Immature natural killer cell (primary cell): ENCODE data around the gene NUPR1. TPM values are rescaled to one million over a fixed set of nuclear protein-coding genes. Genes with fewer than 3 reads are reported as not detected.
A peak's percentile ranks its signal among the peaks of the same experiment; 100 is the strongest.
"Not testable (repeated sequence)": the region's sequence is repeated elsewhere in the genome, so short reads cannot be mapped to it uniquely, and the experiment has no call there.

ENCODE experiments used
- DNase-seq, 3 donors: peaks; one replicate each; pipeline ENCODE4 v3.0.0; 2022; ENCODE audit warnings: mixed read lengths in 1 of 3
- H3K27ac Mint-ChIP-seq, 6 donors: one replicate each; pipeline ENCODE4 v1.8.0; 2020; ENCODE audit warnings: mixed read lengths in 6 of 6, mild to moderate bottlenecking in 5 of 6, inconsistent platforms in 4 of 6, moderate library complexity in 3 of 6
- H3K27me3 Mint-ChIP-seq, 3 donors: one replicate each; pipeline ENCODE4 v1.8.0; 2020 to 2021; ENCODE audit warnings: low read depth in 3 of 3, mild to moderate bottlenecking in 3 of 3, mixed read lengths in 3 of 3, moderate library complexity in 3 of 3, inconsistent platforms in 1 of 3
- H3K36me3 Mint-ChIP-seq, 3 donors: one replicate each; pipeline ENCODE4 v1.8.0; 2020; ENCODE audit warnings: mixed read lengths in 3 of 3, inconsistent platforms in 2 of 3, mild to moderate bottlenecking in 2 of 3
- H3K4me1 Mint-ChIP-seq, 2 donors: one replicate each; pipeline ENCODE4 v1.8.0; 2020; ENCODE audit warnings: inconsistent platforms in 2 of 2, mild to moderate bottlenecking in 2 of 2, mixed read lengths in 2 of 2, moderate library complexity in 1 of 2
- H3K4me3 Mint-ChIP-seq, 5 donors: one replicate each; pipeline ENCODE4 v1.8.0; 2020; ENCODE audit warnings: mild to moderate bottlenecking in 5 of 5, mixed read lengths in 5 of 5, inconsistent platforms in 3 of 5, moderate library complexity in 3 of 5
- H3K9me3 Mint-ChIP-seq, 6 donors: one replicate each; pipeline ENCODE4 v1.8.0; 2020; ENCODE audit warnings: mild to moderate bottlenecking in 6 of 6, mixed read lengths in 6 of 6, inconsistent platforms in 4 of 6, moderate library complexity in 3 of 6
- polyA plus RNA-seq, 3 donors: library from polyadenylated mRNA; unstranded; fragments of 300-500 nt; fragmentation: Illumina TruSeq; gene quantifications; one replicate each; pipeline ENCODE4 v1.2.3, GENCODE V29; 2021

Gene NUPR1
- polyA plus RNA-seq, 3 donors from 2014 or later, result not detected

- Mint-ChIP-seq H3K27me3 (peaks cover 0 to 6% (median 0%) of the 10 kb centered on the region in 3 donors), H3K4me3 (no peak overlapping the region), H3K27ac (no peak overlapping the region)
Measured at GRCh38 chr16:28546626-28547025, 7.9 kb upstream of the NUPR1 start.

GRCh38 chr16:28545964-28546363 lies 7.2 kb upstream of the NUPR1 start:
- not testable (repeated sequence) for H3K36me3 Mint-ChIP-seq, H3K27me3 Mint-ChIP-seq, H3K4me1 Mint-ChIP-seq, DNase-seq, H3K4me3 Mint-ChIP-seq, H3K27ac Mint-ChIP-seq, H3K9me3 Mint-ChIP-seq

More at GRCh38 chr16:28546626-28547025, 7.9 kb upstream of the NUPR1 start:
- DNase-seq, result no peak
- H3K36me3 Mint-ChIP-seq, result no peaks in the 10 kb centered on the region
- H3K4me1 Mint-ChIP-seq, result peaks cover 3 to 5% of the 10 kb centered on the region in 2 donors
- H3K9me3 Mint-ChIP-seq, result no peaks in the 10 kb centered on the region

- H3K4me1 Mint-ChIP-seq, result peaks cover 3 to 5% of the 10 kb centered on the region in 2 donors
- DNase-seq, result no peak
- H3K4me3 Mint-ChIP-seq, result no peak overlapping the region
- H3K27me3 Mint-ChIP-seq, result peaks cover 0 to 4% (median 0%) of the 10 kb centered on the region in 3 donors
- H3K36me3 Mint-ChIP-seq, result no peaks in the 10 kb centered on the region
- H3K9me3 Mint-ChIP-seq, result no peaks in the 10 kb centered on the region
- H3K27ac Mint-ChIP-seq, result no peak overlapping the region
Measured at GRCh38 chr16:28544998-28545397, 6.2 kb upstream of the NUPR1 start.

GRCh38 chr16:28543072-28543471 lies 4.3 kb upstream of the NUPR1 start:
- Mint-ChIP-seq H3K4me3 (no peak overlapping the region), H3K27ac (peak overlapping the region in 1 of 6 donors; percentile 7), H3K9me3 (no peaks in the 10 kb centered on the region), H3K36me3 (no peaks in the 10 kb centered on the region), H3K27me3 (no peaks in the 10 kb centered on the region), H3K4me1 (no peaks in the 10 kb centered on the region)
- DNase-seq, result no peak

GRCh38 chr16:28542646-28543045 lies 3.9 kb upstream of the NUPR1 start:
- H3K27me3 Mint-ChIP-seq, result peaks cover 0 to 2% (median 0%) of the 10 kb centered on the region in 3 donors
- no peak for DNase-seq
- no peaks in the 10 kb centered on the region for H3K9me3 Mint-ChIP-seq
- H3K4me1 Mint-ChIP-seq, result no peaks in the 10 kb centered on the region
- H3K36me3 Mint-ChIP-seq, result no peaks in the 10 kb centered on the region
- peak overlapping the region in 1 of 6 donors; percentile 7 for H3K27ac Mint-ChIP-seq
- peak overlapping the region in 1 of 5 donors; percentile 28 for H3K4me3 Mint-ChIP-seq

GRCh38 chr16:28540346-28540745 lies 1.6 kb upstream of the NUPR1 start:
- Mint-ChIP-seq H3K27me3 (peaks cover 0 to 2% (median 2%) of the 10 kb centered on the region in 3 donors), H3K36me3 (no peaks in the 10 kb centered on the region), H3K4me3 (no peak overlapping the region), H3K4me1 (peaks cover 4 to 5% of the 10 kb centered on the region in 2 donors), H3K9me3 (no peaks in the 10 kb centered on the region), H3K27ac (no peak overlapping the region)
- no peak for DNase-seq

- H3K27ac Mint-ChIP-seq, result peak overlapping the region in 2 of 6 donors; percentile 13 to 72
- no peaks in the 10 kb centered on the region for H3K9me3 Mint-ChIP-seq
- H3K36me3 Mint-ChIP-seq, result peaks cover 0 to 7% (median 0%) of the 10 kb centered on the region in 3 donors
- no peak for DNase-seq
- H3K27me3 Mint-ChIP-seq, result peaks cover 0 to 4% (median 2%) of the 10 kb centered on the region in 3 donors
- no peak overlapping the region for H3K4me3 Mint-ChIP-seq
- peaks cover 19 to 21% of the 10 kb centered on the region in 2 donors for H3K4me1 Mint-ChIP-seq
Measured at GRCh38 chr16:28537964-28538732, 626 bp downstream of the NUPR1 start.

- H3K27ac Mint-ChIP-seq, result peak overlapping the region in 1 of 6 donors; percentile 46
- H3K9me3 Mint-ChIP-seq, result no peaks in the 10 kb centered on the region
- H3K27me3 Mint-ChIP-seq, result peaks cover 0 to 4% (median 2%) of the 10 kb centered on the region in 3 donors
- no peak for DNase-seq
- no peak overlapping the region for H3K4me3 Mint-ChIP-seq
- H3K36me3 Mint-ChIP-seq, result peaks cover 0 to 7% (median 0%) of the 10 kb centered on the region in 3 donors
- peaks cover 19 to 23% of the 10 kb centered on the region in 2 donors for H3K4me1 Mint-ChIP-seq
Measured at GRCh38 chr16:28537076-28537475, 1.7 kb downstream of the NUPR1 start.

- DNase-seq, result peak in 2 of 3 donors; percentile 20
- Mint-ChIP-seq H3K4me3 (peak overlapping the region; percentile 9 to 67 (median 58)), H3K36me3 (peaks cover 0 to 7% (median 0%) of the 10 kb centered on the region in 3 donors), H3K27ac (peak overlapping the region; percentile 19 to 74 (median 48)), H3K9me3 (no peaks in the 10 kb centered on the region), H3K4me1 (peaks cover 19 to 24% of the 10 kb centered on the region in 2 donors), H3K27me3 (peaks cover 0 to 4% (median 2%) of the 10 kb centered on the region in 3 donors)
Measured at GRCh38 chr16:28534542-28535373, 4.0 kb downstream of the NUPR1 start.

- H3K4me3 Mint-ChIP-seq, result no peak overlapping the region
- no peaks in the 10 kb centered on the region for H3K9me3 Mint-ChIP-seq
- peaks cover 19 to 24% of the 10 kb centered on the region in 2 donors for H3K4me1 Mint-ChIP-seq
- no peak for DNase-seq
- H3K27me3 Mint-ChIP-seq, result peaks cover 0 to 4% (median 2%) of the 10 kb centered on the region in 3 donors
- H3K27ac Mint-ChIP-seq, result peak overlapping the region in 1 of 6 donors; percentile 75
- H3K36me3 Mint-ChIP-seq, result peaks cover 0 to 7% (median 0%) of the 10 kb centered on the region in 3 donors
Measured at GRCh38 chr16:28532940-28533647, 5.7 kb downstream of the NUPR1 start.

- H3K27ac Mint-ChIP-seq, result peak overlapping the region in 2 of 6 donors; percentile 1 to 64
- H3K27me3 Mint-ChIP-seq, result peaks cover 0 to 1% (median 0%) of the 10 kb centered on the region in 3 donors
- DNase-seq, result no peak
- no peak overlapping the region for H3K4me3 Mint-ChIP-seq
- peaks cover 19 to 24% of the 10 kb centered on the region in 2 donors for H3K4me1 Mint-ChIP-seq
- no peaks in the 10 kb centered on the region for H3K9me3 Mint-ChIP-seq
- H3K36me3 Mint-ChIP-seq, result peaks cover 0 to 7% (median 0%) of the 10 kb centered on the region in 3 donors
Measured at GRCh38 chr16:28531777-28532744, 6.7 kb downstream of the NUPR1 start.

- no peak for DNase-seq
- Mint-ChIP-seq H3K36me3 (peaks cover 0 to under 1% (median 0%) of the 10 kb centered on the region in 3 donors), H3K27me3 (peaks cover 0 to 5% (median 4%) of the 10 kb centered on the region in 3 donors), H3K9me3 (no peaks in the 10 kb centered on the region), H3K27ac (no peak overlapping the region), H3K4me3 (no peak overlapping the region), H3K4me1 (peaks cover 2 to 8% of the 10 kb centered on the region in 2 donors)
Measured at GRCh38 chr16:28529124-28529523, 9.7 kb downstream of the NUPR1 start.
